Measurements from ENCODE around the gene IDH3A. TPM values are rescaled to one million over a fixed set of nuclear protein-coding genes. Genes with fewer than 3 reads are reported as not detected.

IDH3A gene
- total RNA-seq, 1 experiment from 2014 or later: 19.6 TPM

DNA sequence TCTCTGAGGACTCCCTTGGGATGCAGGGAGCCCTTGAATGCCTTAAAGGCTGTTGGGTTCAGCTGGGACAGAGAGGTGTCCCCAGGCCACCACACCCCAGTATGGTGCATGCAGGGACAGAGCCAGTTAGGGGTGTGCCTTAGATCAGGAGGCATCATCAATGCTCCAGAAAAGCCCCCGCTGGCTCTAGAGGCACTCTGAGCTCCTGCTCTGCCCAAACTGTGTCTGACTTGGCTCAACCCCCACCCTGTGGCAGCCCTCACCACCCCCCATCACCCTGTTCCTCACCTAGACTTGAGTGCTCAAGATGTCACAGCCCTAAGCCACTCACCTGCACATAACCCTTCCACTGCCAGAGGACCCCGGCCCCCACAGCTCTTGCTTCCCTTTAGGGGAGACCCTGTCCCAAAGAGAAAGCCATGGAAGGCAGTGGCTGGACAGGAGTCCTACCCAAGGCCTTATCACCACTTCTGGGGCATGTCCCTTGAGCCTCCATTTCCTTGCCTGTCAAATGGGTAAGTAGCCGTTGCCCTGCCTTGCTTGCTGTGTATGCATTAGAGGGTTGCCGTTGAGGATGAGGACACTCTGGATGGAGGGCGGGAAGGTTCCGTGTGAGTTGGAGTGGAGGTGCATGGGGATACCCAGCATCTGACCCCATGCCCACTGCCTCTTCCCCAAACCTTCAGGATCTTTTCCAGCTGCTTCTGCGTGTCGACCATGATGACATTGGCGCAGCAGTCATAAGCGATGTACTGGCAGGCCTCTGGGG is 43.8 kb downstream of the IDH3A start:
- in situ Hi-C loops (cut with HindIII; ENCODE audit: low pct_unique_long_range_greater_than_20kb, low sequenced_read_pairs): no loop called here
- DNase-seq (ENCODE audit: low read depth): no peak

DNA sequence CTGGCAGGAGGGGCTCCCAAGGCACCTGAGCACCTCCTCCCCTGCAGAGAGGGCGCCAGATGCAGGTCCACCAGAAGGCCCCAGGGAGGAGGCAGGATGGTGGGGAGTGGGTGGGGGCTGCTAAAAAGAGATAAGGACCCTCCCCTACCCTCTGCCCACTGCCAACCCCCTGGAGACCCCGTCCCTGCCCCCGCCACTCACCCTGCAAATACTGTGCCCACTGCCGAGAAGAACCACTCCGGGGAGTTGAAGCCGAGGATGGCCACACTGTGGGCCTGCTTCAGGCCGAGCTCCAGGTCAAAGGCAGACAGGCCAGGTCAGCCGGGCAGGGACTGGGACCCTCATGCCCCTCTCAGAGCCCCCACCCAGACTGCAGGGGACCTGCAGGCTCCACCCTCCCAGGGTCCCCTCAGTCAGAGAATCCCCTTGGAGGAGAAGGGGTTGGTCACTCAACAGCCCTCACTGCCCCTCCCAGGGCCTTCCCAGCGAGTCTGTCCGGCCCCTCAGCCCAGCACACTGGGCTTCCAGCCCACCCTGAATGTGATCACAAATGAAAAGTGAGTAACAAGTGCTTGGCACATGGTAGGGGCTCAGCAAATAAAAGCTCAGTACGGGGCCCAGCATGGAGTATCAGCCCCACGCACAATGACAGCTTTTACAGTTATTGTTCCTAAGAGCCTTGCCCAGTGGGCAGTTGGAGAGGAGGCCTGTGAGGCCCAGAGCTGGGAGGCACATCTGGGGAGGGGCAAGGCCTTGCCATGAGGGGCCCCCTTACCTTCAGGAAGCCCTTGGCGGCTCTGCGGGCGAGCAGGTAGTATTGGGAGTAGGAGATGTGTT is 44.8 kb downstream of the IDH3A start:
- no peak for DNase-seq (ENCODE audit: low read depth)
- in situ Hi-C loops (cut with HindIII; ENCODE audit: low pct_unique_long_range_greater_than_20kb, low sequenced_read_pairs): no loop called here

DNA sequence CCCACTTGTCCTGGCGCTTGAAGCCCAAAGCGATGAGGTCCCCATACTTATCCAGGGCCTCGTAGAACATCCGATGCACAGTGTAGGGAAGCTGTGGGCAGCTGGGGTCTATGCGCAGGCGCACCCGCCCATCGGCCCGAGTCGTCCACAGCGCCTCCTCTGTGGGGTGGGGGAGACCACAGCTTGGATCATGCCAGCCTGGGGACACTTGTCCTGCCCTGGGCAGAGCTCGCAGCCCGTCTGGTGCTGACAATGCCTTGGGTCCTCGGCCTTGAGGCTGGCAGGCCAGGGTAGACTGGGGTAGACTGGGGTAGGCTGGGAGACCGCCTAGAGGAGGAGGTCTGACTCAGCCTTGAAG is 45.4 kb downstream of the IDH3A start:
- DNase-seq (ENCODE audit: low read depth): no peak
- in situ Hi-C loops (cut with HindIII; ENCODE audit: low pct_unique_long_range_greater_than_20kb, low sequenced_read_pairs): no loop called here

DNA sequence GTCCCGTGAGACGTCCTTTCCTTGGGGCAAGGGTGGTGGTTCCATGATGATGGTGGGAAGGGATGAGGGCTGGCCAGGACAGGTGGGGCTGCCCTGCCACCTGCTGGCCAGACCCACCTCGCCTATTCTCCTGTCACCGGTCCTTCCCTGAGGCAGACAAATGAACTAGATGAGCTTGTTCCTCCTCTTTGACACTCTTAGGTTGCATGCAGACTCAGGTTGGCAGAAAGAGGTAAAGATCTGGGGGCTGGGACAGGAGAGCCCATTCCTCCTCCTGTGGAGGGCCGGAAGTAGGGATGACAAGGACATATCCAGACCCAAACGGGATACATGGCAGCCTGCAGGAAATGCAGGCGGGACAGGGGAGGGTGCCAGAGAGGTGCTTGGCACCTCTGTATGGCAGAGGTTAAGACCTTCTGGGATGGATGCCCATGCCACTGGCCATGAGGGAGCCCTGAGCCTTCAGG is 46.6 kb downstream of the IDH3A start:
- in situ Hi-C loops (cut with HindIII; ENCODE audit: low pct_unique_long_range_greater_than_20kb, low sequenced_read_pairs): no loop called here

DNA sequence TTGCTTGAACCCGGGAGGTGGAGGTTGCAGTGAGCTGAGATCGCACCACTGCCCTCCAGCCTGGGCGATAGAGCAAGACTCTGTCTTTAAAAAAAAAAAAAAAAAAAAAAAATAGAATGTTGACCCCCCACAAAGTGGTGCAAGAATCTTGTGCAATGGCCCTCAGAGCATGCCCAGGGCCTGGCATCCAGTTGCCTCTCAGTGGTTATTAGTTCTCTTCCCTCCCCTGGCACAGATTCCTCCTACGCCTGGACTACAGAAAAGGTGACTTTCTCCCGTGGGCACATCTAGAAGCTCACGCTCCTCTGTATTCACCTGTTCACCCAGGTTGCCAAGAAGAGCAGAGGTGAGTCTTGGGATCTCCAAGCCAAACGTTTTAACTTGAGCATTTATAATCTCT is 48.5 kb downstream of the IDH3A start:
- DNase-seq (ENCODE audit: low read depth): no peak
- in situ Hi-C loops (cut with HindIII; ENCODE audit: low pct_unique_long_range_greater_than_20kb, low sequenced_read_pairs): no loop called here

More for the DNA sequence above, 46.6 kb downstream of the IDH3A start:
- peak; percentile 28 for DNase-seq (ENCODE audit: low read depth)

DNA sequence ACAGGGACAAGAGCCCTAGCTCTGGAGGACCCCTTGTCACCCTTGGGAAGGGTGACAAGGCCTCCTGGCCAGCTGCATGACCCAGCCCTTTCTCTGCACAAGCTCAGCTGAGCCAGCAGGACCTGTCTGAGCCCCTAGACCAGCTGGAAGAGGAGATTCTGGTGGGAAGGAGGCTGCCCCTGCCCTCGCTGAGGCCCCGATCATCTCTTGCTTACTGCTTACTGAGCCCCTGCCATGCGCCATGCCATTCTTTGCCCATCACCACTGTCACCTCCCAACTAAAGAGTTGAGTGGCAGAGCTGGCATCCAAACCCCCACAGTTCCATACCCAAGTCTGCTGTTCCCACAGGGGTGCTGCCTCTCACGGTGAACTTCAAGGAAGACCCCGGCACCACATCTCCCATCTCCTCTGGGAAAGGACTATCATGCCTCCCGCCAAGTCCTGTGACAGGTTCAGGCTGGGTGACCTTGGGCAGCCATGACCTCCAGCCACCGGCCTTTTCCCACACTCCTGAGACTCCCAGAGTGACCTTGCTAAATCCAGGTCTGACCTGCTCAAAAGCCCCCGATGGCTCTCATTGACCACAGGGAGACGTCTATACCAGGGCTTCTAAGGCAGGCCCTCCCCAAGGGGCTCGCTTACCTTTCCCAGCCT is 51.2 kb downstream of the IDH3A start:
- DNase-seq (ENCODE audit: low read depth): no peak
- in situ Hi-C loops (cut with HindIII; ENCODE audit: low pct_unique_long_range_greater_than_20kb, low sequenced_read_pairs): no loop called here

DNA sequence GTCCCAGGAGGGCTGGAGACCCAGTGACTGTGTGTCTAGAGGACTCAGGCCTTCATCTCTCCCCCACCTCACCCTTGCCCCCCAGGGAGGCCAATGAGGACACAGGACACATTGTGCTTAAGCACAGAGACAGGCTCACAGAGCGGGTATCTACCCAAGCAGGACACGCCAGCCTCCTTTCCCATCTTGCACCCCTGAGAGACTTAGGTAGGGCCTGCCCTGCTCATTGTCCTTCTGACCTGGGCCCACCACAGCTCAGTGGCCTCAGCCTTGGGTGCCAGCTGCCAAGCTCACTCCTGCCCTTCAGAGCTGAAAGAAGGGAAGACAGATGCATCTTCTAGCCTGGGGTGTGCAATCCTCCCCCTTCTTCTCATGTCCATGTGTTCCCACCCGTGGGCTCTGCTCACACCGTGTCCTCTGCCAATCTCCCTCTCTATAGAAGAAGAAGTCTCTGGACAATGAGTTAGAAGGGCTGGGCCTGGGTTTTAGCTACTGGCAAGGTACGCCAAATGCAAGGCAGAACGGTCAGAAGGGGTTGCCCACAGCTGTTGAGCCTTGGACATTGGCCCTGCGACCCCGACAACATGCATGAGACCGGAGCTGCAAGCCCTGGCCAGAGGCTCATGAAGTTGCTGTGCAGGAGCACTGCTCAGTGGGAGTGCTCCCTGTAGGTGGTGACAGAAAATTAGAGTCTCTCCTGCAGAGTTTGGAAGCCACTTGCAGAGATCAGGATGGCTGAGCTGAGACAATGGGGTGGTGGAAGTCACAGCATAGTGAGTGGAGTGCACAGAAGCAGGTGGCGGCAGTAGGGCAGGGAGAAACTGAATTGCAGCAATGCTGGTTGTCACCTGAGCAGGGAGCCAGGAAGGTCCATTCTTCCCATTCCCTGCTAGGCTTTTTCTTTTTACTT is 52.4 kb downstream of the IDH3A start:
- no peak for DNase-seq (ENCODE audit: low read depth)
- in situ Hi-C loops (cut with HindIII; ENCODE audit: low pct_unique_long_range_greater_than_20kb, low sequenced_read_pairs): no loop called here

DNA sequence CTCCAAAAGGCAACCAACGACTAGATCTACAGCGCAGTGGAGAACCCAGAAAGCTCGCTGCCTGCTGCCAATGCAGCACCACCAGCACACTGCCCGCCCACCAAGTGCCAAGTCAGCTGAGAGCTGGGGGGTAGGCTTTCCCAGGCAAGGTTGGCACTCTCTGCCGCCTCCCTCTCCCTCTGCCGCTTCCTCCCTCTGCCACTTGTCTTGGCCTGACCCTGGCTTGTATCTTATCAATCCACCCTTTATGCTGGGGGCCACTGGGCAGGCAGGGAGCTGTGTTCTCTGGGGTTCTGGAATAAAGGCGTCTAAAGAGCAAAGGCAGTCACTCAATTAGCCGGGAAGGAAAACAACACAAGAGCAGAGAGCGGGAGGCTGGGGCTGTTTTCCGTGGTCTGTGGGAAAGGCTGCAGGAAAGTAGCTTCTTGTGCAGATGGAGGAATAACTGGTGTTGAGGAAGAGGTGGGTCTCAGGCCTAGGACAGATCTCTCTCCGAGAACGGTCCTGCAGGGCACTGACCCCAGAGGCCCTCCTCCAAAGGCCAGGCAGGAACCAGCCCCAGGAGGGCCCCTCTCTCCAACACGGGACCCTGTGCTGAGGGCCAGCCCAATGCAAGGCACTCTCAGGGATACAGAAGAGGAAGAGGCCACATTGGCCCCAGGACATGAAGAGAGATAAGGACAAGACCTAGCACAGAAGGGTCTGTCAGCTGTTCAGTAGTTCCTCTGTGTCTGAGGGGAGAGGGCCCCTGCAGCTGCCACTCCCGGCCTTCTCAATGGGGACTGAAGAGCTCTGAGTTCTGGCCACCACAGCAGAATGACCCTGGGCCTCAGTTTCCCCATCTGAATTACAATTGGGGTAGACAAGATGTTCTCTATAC is 54.4 kb downstream of the IDH3A start:
- no peak for DNase-seq (ENCODE audit: low read depth)
- in situ Hi-C loops (cut with HindIII; ENCODE audit: low pct_unique_long_range_greater_than_20kb, low sequenced_read_pairs): no loop called here

DNA sequence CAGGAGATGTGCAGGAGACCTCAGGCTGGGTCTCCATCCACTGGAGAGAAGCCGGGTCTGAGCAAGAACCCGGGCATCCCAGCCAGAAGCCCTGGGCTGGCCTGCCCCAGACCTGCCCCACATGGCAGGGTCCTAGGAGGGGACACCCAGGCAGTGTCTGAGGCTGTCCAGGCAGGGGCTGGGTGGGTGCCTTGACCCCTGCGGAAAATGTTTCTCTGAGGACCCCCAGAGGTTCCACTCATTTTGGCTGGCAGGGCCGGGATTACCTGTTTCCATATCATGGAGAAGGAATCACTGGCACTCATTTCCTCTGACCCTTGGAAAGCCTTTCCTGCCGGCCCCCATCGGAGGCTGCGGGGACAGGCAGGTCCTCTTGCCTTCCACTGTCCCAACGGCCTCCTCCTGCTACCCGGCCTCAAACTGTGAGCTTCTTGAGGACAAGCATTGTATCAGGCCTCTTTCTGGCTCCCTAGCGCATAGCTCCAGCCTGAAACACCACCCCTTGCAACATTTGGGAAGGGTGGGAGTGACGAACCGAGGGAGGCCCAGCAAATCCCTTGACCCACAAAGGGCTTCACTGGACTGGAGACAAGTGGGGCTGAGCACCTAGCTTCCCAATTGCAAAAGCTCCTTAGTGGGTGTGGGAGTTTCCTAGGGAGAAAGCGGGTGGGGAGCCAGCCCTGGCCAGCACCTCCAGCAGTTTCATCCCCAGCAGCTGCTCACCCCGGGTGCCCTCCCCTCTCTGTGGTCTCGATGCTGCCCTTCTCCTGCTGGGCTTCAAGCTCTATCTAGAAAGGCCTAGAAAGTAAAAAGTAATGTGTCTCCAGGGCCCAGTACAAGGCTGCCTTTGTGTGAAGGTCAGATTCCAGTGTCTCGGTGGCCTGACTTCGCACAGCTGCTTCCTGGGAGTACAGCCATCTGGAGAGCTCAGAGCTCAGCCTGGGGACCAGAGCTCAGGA is 55.5 kb downstream of the IDH3A start:
- no peak for DNase-seq (ENCODE audit: low read depth)
- in situ Hi-C loops (cut with HindIII; ENCODE audit: low pct_unique_long_range_greater_than_20kb, low sequenced_read_pairs): no loop called here

DNA sequence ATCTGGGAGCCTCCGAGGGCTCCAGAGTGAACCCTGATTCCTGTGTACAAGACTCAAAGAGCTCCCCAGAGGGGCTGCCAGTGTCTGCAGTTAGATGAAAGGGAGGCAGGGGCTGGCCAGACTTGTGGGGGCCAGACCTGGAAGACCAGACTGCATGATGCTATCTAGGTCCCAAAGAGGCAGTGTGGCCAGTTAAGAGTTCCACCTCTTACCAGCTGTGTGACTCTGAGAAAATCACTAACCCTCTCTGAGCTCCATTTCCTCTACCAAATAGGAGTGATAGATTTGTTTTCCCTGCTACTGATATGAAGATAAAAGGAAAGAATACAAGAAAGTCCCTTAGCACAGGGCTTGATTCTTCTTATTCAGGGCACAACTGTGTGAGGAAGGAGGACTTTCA is 56.2 kb downstream of the IDH3A start:
- DNase-seq (ENCODE audit: low read depth): no peak
- in situ Hi-C loops (cut with HindIII; ENCODE audit: low pct_unique_long_range_greater_than_20kb, low sequenced_read_pairs): no loop called here

DNA sequence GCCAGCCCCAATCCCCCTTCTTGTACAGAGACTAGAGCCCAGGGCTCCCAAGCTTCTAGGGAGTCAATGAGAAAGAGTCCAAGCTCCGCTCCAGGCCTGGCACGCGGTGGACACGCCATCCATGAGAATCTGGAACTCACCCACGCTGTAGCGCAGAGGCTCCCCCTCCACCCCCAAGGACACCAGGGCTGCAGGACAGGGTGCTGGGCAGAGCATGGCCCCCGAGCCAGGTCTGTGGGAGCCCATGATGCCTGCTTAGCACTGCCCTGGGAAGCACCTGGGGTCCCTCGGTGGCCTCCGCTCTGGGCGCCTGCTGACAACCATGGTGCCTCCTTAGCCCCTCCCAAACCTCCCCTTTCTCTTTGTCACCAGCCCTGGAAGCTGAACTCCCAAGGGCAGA is 56.7 kb downstream of the IDH3A start:
- in situ Hi-C loops (cut with HindIII; ENCODE audit: low pct_unique_long_range_greater_than_20kb, low sequenced_read_pairs): no loop called here
- no peak for DNase-seq (ENCODE audit: low read depth)

DNA sequence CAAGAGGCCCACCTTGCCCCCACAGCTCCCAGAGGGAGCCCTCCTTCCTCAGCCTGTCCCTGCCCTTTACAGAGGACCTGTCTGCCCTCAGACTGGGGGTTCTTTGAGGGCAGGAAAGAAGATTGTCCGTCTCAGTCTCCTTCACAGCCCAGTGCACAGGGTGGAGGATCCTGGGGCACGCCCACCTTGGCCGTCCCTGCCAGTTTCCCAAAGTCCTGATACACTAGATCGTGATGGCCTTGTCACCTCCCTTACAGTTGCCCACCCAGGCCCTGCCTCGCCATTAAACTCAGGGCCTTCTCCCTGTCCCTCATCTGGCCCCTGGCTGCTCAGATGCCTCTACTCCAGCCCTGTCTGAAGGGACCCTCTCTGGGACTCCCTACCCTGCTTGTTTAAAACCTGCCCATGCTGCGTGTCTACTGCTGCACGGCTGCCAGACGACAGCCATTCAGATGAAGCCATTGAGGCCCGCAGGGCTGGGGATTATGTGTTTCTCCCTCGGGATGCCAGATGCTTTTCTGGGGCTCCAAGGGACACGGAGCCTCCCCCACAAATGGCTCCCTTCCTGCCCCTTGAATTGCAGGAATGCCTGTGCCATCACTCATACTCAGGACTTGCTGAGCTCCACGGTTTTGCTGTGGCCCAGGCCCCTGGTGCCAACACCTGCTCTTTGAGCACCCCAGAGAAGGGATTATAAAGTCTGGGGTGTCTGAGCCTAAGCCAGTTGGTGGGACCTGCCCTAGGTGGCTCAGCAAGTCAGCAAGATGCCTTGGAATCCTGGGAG is 57.4 kb downstream of the IDH3A start:
- DNase-seq (ENCODE audit: low read depth): no peak
- in situ Hi-C loops (cut with HindIII; ENCODE audit: low pct_unique_long_range_greater_than_20kb, low sequenced_read_pairs): no loop called here

DNA sequence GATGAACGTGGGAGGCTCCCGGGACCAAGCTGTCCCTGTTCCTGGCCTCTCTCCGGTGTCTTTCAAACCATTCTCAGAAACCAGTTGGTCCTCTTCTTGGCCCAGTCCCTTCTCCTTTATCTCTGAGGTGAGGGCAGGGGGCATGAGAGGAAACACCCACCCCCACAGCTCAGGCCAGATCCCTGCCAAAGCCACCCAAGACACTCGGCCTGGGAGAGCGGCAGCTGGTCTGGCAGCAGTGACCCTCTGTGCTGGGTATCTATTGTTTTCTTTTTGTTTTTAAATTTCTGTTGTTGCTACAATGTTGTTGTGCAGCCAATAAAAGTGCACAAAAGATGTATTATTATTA is 57.9 kb downstream of the IDH3A start:
- no peak for DNase-seq (ENCODE audit: low read depth)
- in situ Hi-C loops (cut with HindIII; ENCODE audit: low pct_unique_long_range_greater_than_20kb, low sequenced_read_pairs): no loop called here

DNA sequence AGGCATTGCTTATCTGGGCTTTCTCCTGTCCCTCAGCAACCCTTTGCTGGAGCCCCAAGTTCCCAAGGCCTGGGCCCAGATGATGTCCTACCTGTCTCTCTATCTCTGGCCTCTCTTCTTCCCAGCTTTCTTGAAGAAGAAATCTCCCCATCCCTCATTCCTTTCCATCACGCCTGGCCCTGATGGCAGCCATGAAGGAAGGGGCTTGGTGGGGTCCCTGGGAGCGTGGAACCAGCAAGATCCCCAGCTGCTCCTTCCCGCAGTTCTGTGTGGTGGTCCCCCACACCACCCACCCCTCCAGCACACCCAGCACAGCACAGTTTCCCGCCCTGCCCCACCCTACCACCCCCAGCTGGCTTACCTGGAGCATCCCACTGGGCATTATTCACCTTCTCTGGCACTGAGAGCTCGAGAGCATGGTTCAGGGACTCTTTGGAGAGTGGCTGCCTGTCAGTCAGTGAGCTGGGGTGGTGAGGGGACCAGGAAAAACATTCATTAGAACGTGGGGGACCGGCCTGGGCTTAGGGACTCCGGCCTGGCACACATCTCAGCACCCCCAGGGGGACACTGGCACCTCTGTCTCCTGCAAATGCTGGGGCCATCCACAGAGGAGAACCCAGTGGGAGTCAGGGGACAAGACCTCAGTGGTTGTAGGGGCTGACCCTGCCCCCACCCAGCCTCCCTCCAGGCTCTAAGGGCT is 58.6 kb downstream of the IDH3A start:
- in situ Hi-C loops (cut with HindIII; ENCODE audit: low pct_unique_long_range_greater_than_20kb, low sequenced_read_pairs): no loop called here
- DNase-seq (ENCODE audit: low read depth): no peak

DNA sequence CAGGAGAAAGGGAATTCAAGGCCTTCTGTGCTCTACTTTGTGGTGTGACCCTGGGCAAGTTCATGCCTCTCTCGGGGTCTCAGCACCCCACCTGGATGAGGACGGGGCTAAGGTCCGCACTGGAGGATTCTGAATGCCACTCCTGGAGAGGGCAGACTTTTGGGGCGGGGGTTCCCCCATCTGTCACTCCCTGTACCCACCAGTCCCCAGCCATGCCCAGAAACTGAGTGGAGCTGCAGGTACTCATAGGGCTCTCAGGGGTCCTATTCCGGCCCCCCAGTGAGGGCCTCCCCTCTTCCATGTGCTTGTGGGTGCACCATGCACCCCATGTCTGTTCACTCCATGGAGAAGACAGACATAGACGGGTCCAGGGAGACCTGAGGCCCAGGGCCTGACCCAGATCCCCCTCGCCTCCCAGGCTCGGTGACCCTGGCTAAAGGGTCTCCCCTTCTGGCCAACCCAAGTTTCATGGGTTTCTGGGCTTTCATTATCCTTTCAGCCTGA is 59.2 kb downstream of the IDH3A start:
- in situ Hi-C loops (cut with HindIII; ENCODE audit: low pct_unique_long_range_greater_than_20kb, low sequenced_read_pairs): no loop called here
- DNase-seq (ENCODE audit: low read depth): no peak
